ENCODE results near the gene PTPN14. TPM values are rescaled to one million over a fixed set of nuclear protein-coding genes. Genes with fewer than 3 reads are reported as not detected.

The PTPN14 gene
- total RNA-seq, 1 experiment from 2014 or later, result 88.4 TPM

- TF ChIP-seq ZNF512 (CRISPR knock-in tag; IDR thresholded peaks at IDR 0.05; ENCODE audit: borderline replicate concordance), result no peak
- TF ChIP-seq E2F4 (CRISPR knock-in tag; IDR thresholded peaks at IDR 0.05; ENCODE audit: borderline replicate concordance, low read depth), result no peak
- TF ChIP-seq PRRX2 (CRISPR knock-in tag; IDR thresholded peaks at IDR 0.05), result no peak
- no peak for TF ChIP-seq TEAD4 (CRISPR knock-in tag; IDR thresholded peaks at IDR 0.05)
- TF ChIP-seq ZNF281 (CRISPR knock-in tag; IDR thresholded peaks at IDR 0.05), result no peak
- TF ChIP-seq ZNF425 (CRISPR knock-in tag; conservative IDR thresholded peaks at IDR 0.05), result no peak
- TF ChIP-seq E2F5 (CRISPR knock-in tag; IDR thresholded peaks at IDR 0.05), result no peak
- no peak for TF ChIP-seq NFYB (CRISPR knock-in tag; conservative IDR thresholded peaks at IDR 0.05; ENCODE audit: low read depth)
- no peak for TF ChIP-seq GABPB1 (CRISPR knock-in tag; IDR thresholded peaks at IDR 0.05)
Measured at GRCh38 chr1:214337511-214337910, 213.9 kb downstream of the PTPN14 start (continued).

GRCh38 chr1:214337015-214337414, 214.4 kb downstream of the PTPN14 start:
- Mint-ChIP-seq H3K27me3 (ENCODE audit: low read depth) (no peaks in the 10 kb centered on the region), H3K27ac (peak overlapping the region; percentile 85; the same call in 1 of the 2 replicates), H3K4me3 (no peak overlapping the region), H3K36me3 (no peaks in the 10 kb centered on the region), H3K4me1 (peaks cover 38% of the 10 kb centered on the region), H3K9me3 (0 out of 2 replicates have a peak, but pooled peaks cover 3% of the 10 kb centered on the region)
- POLR2A ChIA-PET, result no interaction called here
- CTCF ChIA-PET, result interaction anchor here (0.8 to 2.3 kb wide), 5 partner anchors 8 to 123 kb away, joined by 4 to 8 read pairs (median 4); no protein-coding TSS in a partner anchor
- no peak for ATAC-seq
- no peak for DNase-seq (ENCODE audit: low spot score)
- TF ChIP-seq PRRX2 (CRISPR knock-in tag; IDR thresholded peaks at IDR 0.05), result no peak
- TF ChIP-seq ZBTB21 (CRISPR knock-in tag; IDR thresholded peaks at IDR 0.05; ENCODE audit: borderline replicate concordance), result no peak
- TF ChIP-seq MXD4 (CRISPR knock-in tag; IDR thresholded peaks at IDR 0.05; ENCODE audit: borderline replicate concordance), result no peak
- TF ChIP-seq HMGXB4 (CRISPR knock-in tag; IDR thresholded peaks at IDR 0.05), result no peak
- TF ChIP-seq AFF4 (CRISPR knock-in tag; IDR thresholded peaks at IDR 0.05; ENCODE audit: borderline replicate concordance), result no peak
- no peak for TF ChIP-seq KAT7 (CRISPR knock-in tag; IDR thresholded peaks at IDR 0.05; ENCODE audit: borderline replicate concordance)
- TF ChIP-seq FOXP4 (CRISPR knock-in tag; IDR thresholded peaks at IDR 0.05), result no peak
- TF ChIP-seq SMAD4 (CRISPR knock-in tag; IDR thresholded peaks at IDR 0.05), result no peak
- TF ChIP-seq TEAD1 (CRISPR knock-in tag; IDR thresholded peaks at IDR 0.05), result no peak
- TF ChIP-seq IRF2 (CRISPR knock-in tag; IDR thresholded peaks at IDR 0.05; ENCODE audit: borderline replicate concordance, low read depth), result no peak
